Measurements from ENCODE around the gene TYW1B.
"Not testable (repeated sequence)": the region's sequence is repeated elsewhere in the genome, so short reads cannot be mapped to it uniquely, and the experiment has no call there.

GRCh38 chr7:72730815-72731214 is 97.2 kb downstream of the TYW1B start:
- not testable (repeated sequence) for TF ChIP-seq CTCF (IDR thresholded peaks at IDR 0.05; ENCODE audit: extremely low read depth in 1 of 2, insufficient read depth in 1 of 2, low read depth in 1 of 2, low read length in 2 of 2); POLR2AphosphoS5 (IDR thresholded peaks at IDR 0.05; ENCODE audit: insufficient read depth, low read depth, low read length); POLR2A (IDR thresholded peaks at IDR 0.05; ENCODE audit: low read depth, low read length); JUN (IDR thresholded peaks at IDR 0.05; ENCODE audit: borderline replicate concordance, insufficient read depth, insufficient read length, low read depth); FOS (IDR thresholded peaks at IDR 0.05; ENCODE audit: borderline replicate concordance, insufficient read depth, low read length)
